ENCODE data around the gene MYL9. TPM values are rescaled to one million over a fixed set of nuclear protein-coding genes. Genes with fewer than 3 reads are reported as not detected.

The MYL9 gene
- total and polyA plus RNA-seq, 10 of the 15 experiments (the other 5 are each of a cell fraction or from before 2014, with no cell fraction given): 0.28 to 1.7 (median 0.63) TPM; not detected in 3

- WGBS (ENCODE audit: insufficient coverage, insufficient replicate concordance, low lambda C conversion rate, missing lambda C conversion rate): 93% methylated on average over 9 of the region's 9 CpGs
- Histone ChIP-seq H2AFZ (ENCODE audit: control insufficient read depth, low read depth, low read length) (no peak overlapping the region), H3K4me2 (ENCODE audit: control insufficient read depth, insufficient read depth) (no peak overlapping the region), H3K27ac (ENCODE audit: control insufficient read depth, insufficient read depth) (no peak overlapping the region), H3K79me2 (ENCODE audit: control insufficient read depth, insufficient read depth, low read length) (peaks cover 4% of the 10 kb centered on the region), H3K36me3 (ENCODE audit: control insufficient read depth in 2 of 2, insufficient read depth in 2 of 2, low read length in 1 of 2) (peaks cover 11 to 18% of the 10 kb centered on the region in 2 experiments), H3K27me3 (replicated peaks in 1 of 2; ENCODE audit: control insufficient read depth in 2 of 2, insufficient read depth in 2 of 2, low read length in 1 of 2) (no peaks in the 10 kb centered on the region), H3K4me3 (no peak overlapping the region), H3K9ac (ENCODE audit: control insufficient read depth, insufficient read depth, low read length) (no peak overlapping the region), H4K20me1 (ENCODE audit: control insufficient read depth, insufficient read depth) (no peaks in the 10 kb centered on the region), H3K9me3 (replicated peaks; ENCODE audit: control insufficient read depth, insufficient read depth, low read length) (no peaks in the 10 kb centered on the region; the same call in 2 of the 3 replicates), H3K4me1 (ENCODE audit: control insufficient read depth, insufficient read depth, low read length) (peaks cover 41% of the 10 kb centered on the region)
- DNase-seq (ENCODE audit: low read depth, low spot score) (no peak), ATAC-seq (no peak), FAIRE-seq (no peak)
- in situ Hi-C loops (cut with MboI) (no loop called here), intact Hi-C loops (cut with micrococcal nuclease; ENCODE audit: unreplicated experiment) (no loop called here)
- TF ChIP-seq IKZF2 (IDR thresholded peaks at IDR 0.05): peak in 1 of 2 experiments; percentile 42; a peak in 2 of 4 replicates
- TF ChIP-seq, protein P1, sequence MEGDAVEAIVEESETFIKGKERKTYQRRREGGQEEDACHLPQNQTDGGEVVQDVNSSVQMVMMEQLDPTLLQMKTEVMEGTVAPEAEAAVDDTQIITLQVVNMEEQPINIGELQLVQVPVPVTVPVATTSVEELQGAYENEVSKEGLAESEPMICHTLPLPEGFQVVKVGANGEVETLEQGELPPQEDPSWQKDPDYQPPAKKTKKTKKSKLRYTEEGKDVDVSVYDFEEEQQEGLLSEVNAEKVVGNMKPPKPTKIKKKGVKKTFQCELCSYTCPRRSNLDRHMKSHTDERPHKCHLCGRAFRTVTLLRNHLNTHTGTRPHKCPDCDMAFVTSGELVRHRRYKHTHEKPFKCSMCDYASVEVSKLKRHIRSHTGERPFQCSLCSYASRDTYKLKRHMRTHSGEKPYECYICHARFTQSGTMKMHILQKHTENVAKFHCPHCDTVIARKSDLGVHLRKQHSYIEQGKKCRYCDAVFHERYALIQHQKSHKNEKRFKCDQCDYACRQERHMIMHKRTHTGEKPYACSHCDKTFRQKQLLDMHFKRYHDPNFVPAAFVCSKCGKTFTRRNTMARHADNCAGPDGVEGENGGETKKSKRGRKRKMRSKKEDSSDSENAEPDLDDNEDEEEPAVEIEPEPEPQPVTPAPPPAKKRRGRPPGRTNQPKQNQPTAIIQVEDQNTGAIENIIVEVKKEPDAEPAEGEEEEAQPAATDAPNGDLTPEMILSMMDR (IDR thresholded peaks at IDR 0.05 in 2 of 3, conservative IDR thresholded peaks at IDR 0.05 in 1 of 3; ENCODE audit: control insufficient read depth in 2 of 3, extremely low read depth in 1 of 3, insufficient read depth in 1 of 3, low read depth in 3 of 3, low read length in 3 of 3): peak in 2 of 3 experiments; percentile 23 to 43; a peak in 3 of 6 replicates
- TF ChIP-seq NFYB (IDR thresholded peaks at IDR 0.05; ENCODE audit: insufficient read depth, low read depth, low read length): no peak
- TF ChIP-seq ZBTB33 (IDR thresholded peaks at IDR 0.05): 0 out of 2 replicates have a peak, but pooled peaks have one; percentile 25
- no peak for TF ChIP-seq CBX3 (IDR thresholded peaks at IDR 0.05; ENCODE audit: borderline replicate concordance, low read depth)
- BruUV-seq (replicated peaks): TSS peak; percentile 39
- ChIA-PET CTCF (interaction anchor here (1.0 to 5.9 kb wide), 7 partner anchors 10 to 41 kb away, joined by 3 to 74 read pairs (median 9); partner anchors contain the start of genes RAB5IF and TGIF2), POLR2A (interaction anchor here (0.6 to 5.9 kb wide), 7 partner anchors 9 to 1184 kb away, joined by 3 to 46 read pairs (median 5); partner anchors contain the start of genes RAB5IF and TGIF2), RAD21 (ENCODE audit: unreplicated experiment) (interaction anchor here (0.6 to 5.1 kb wide), 4 partner anchors 13 to 358 kb away, joined by 3 to 93 read pairs (median 9); partner anchors contain the start of genes RAB5IF and TGIF2), SMC1A (ENCODE audit: uncharacterized antibody, unreplicated experiment) (interaction anchor here (5.1 to 9.1 kb wide), 2 partner anchors 13 to 17 kb away, joined by 32 to 98 read pairs; partner anchors contain the start of genes RAB5IF and TGIF2)
Measured at GRCh38 chr20:36591854-36592641, 50.7 kb downstream of the MYL9 start.

Measured in GM12878 (cell line).